ENCODE measurements around the gene CCDC30. TPM values are rescaled to one million over a fixed set of nuclear protein-coding genes. Genes with fewer than 3 reads are reported as not detected.
A peak's percentile ranks its signal among the peaks of the same experiment; 100 is the strongest.

Gene CCDC30
- total and polyA plus RNA-seq, 4 experiments from 2014 or later = 2.5 to 7.1 (median 5.2) TPM

GRCh38 chr1:42646056-42646455 lies 183.0 kb downstream of the CCDC30 start:
- CTCF ChIA-PET (ENCODE audit: partially characterized antibody) = no interaction called here
- Mint-ChIP-seq H3K36me3 (peaks cover 6 to 31% of the 10 kb centered on the region in 2 donors), H3K4me1 (no peaks in the 10 kb centered on the region), H3K4me3 (no peak overlapping the region), H3K9me3 (peaks cover 0 to 17% (median 9%) of the 10 kb centered on the region in 8 donors), H3K27ac (no peak overlapping the region), H3K27me3 (no peaks in the 10 kb centered on the region)
- intact Hi-C loops (cut with micrococcal nuclease) = no loop called here
- Histone ChIP-seq H3K4me1 (ENCODE audit: insufficient read depth, low read length) (no peaks in the 10 kb centered on the region), H3K27me3 (ENCODE audit: insufficient read depth, low read length) (no peaks in the 10 kb centered on the region), H3K36me3 (ENCODE audit: insufficient read depth, low read length) (no peaks in the 10 kb centered on the region), H3K27ac (ENCODE audit: low read depth, low read length) (no peak overlapping the region), H3K9me3 (ENCODE audit: control insufficient read depth in 1 of 2, low read length in 2 of 2) (no peaks in the 10 kb centered on the region), H3K4me3 (ENCODE audit: low read length in 2 of 2) (no peak overlapping the region)
- no peak for DNase-seq
- POLR2A ChIA-PET (ENCODE audit: partially characterized antibody) = no interaction called here

- H3K4me1 ChIP-seq (ENCODE audit: insufficient read depth, low read length) = peaks cover 26% of the 10 kb centered on the region
- Mint-ChIP-seq H3K36me3 (peaks cover 18 to 33% of the 10 kb centered on the region in 2 donors), H3K27ac (peak overlapping the region; percentile 90 to 98 (median 95)), H3K4me3 (peak overlapping the region; percentile 79 to 100 (median 98)), H3K27me3 (no peaks in the 10 kb centered on the region), H3K9me3 (no peaks in the 10 kb centered on the region), H3K4me1 (peaks cover 21 to 47% (median 35%) of the 10 kb centered on the region in 4 donors)
- ChIA-PET POLR2A (ENCODE audit: partially characterized antibody) (interaction anchor here (0.9 to 2.9 kb wide), 5 partner anchors 25 to 336 kb away, joined by 3 to 123 read pairs (median 4); partner anchors contain the start of genes C1orf50, P3H1 and YBX1), CTCF (ENCODE audit: partially characterized antibody) (interaction anchor here (1.1 to 1.9 kb wide), 4 partner anchors 24 to 110 kb away, joined by 5 to 8 read pairs (median 6); partner anchors contain the start of genes C1orf50, P3H1 and YBX1)
- H3K9me3 ChIP-seq (ENCODE audit: control insufficient read depth in 1 of 2, low read length in 2 of 2) = no peaks in the 10 kb centered on the region
- peak overlapping the region; percentile 65 for H3K27ac ChIP-seq (ENCODE audit: low read depth, low read length)
- intact Hi-C loops (cut with micrococcal nuclease) = loop anchor here (10.0 kb wide), 1 partner anchor 322 kb away; the partner anchor contains the start of gene FOXJ3
- H3K36me3 ChIP-seq (ENCODE audit: insufficient read depth, low read length) = peaks cover 7% of the 10 kb centered on the region
- DNase-seq = no peak
- H3K4me3 ChIP-seq (ENCODE audit: low read length in 2 of 2) = peak overlapping the region in 1 of 2 donors; percentile 89
- H3K27me3 ChIP-seq (ENCODE audit: insufficient read depth, low read length) = no peaks in the 10 kb centered on the region
These were observed 194.1 kb downstream of the CCDC30 start for GRCh38 chr1:42657201-42657600.

DNA sequence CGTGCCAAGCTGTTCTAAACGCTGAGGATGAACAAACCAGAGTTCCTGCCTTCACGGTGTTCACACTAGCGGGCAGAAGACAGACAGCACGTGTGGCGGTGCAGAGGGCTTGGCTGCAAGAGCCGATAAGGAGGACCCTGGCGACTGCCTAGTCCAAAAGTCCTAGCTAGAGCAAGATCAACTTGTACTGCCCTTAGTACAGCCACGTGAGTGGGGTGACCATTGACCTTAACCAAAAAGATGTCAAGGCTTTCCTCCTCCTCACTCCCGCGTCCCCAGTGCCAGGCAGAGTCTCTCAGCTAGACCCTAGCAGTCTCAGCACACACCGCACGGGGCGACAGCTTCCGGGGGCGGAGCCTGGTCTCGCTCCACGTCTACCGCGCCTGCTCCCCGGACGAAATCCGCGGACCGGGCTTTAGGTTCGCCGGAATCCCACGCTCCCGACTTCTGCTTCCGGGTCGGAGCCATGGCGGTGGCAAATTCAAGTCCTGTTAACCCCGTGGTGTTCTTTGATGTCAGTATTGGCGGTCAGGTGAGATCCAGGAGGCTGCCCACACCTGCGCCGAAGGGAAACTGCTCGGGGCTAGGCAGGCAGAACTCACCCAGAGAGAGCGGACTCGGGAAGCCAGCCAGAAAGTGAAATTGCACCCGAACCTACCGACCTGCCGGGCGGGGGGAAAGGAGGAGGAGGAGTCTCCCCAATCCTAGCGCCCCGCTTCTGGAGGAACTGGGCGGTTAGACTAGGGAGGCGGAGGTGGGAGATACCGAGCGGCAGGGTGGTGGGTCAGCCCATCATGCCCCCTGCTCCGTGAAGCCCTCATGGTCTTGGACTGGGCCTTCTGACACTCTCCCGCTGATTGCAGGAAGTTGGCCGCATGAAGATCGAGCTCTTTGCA lies 195.1 kb downstream of the CCDC30 start, which contains the start of gene PPIH:
PPIH (plus strand) TSS at position 443 of the 896 bp plus-strand sequence; CDS start at position 467, 24 bp downstream.
- Mint-ChIP-seq H3K27ac (peak within 1 kb of the TSS; percentile 94 to 98 (median 95)), H3K36me3 (peaks cover 18 to 38% of the 10 kb centered on the region in 2 donors), H3K4me3 (peak within 1 kb of the TSS; percentile 94 to 100 (median 98)), H3K4me1 (peaks cover 21 to 47% (median 35%) of the 10 kb centered on the region in 4 donors), H3K9me3 (no peaks in the 10 kb centered on the region), H3K27me3 (no peaks in the 10 kb centered on the region)
- Histone ChIP-seq H3K27me3 (ENCODE audit: insufficient read depth, low read length) (no peaks in the 10 kb centered on the region), H3K4me3 (ENCODE audit: low read length in 2 of 2) (peak within 1 kb of the TSS; percentile 81 to 89), H3K27ac (ENCODE audit: low read depth, low read length) (peak within 1 kb of the TSS; percentile 65), H3K36me3 (ENCODE audit: insufficient read depth, low read length) (peaks cover 7% of the 10 kb centered on the region), H3K9me3 (ENCODE audit: control insufficient read depth in 1 of 2, low read length in 2 of 2) (no peaks in the 10 kb centered on the region), H3K4me1 (ENCODE audit: insufficient read depth, low read length) (peaks cover 26% of the 10 kb centered on the region)
- intact Hi-C loops (cut with micrococcal nuclease) = loop anchor here (1.0 to 10.0 kb wide), 5 partner anchors 24 to 514 kb away; partner anchors contain the start of genes C1orf50, CFAP57, EBNA1BP2 and FOXJ3
- peak; percentile 92 to 96 (median 93) for DNase-seq
- POLR2A ChIA-PET (ENCODE audit: partially characterized antibody) = interaction anchor here (0.9 to 2.9 kb wide), 10 partner anchors 17 to 1973 kb away, joined by 3 to 123 read pairs (median 4); partner anchors contain the start of genes C1orf50, ERMAP, P3H1 and SVBP
- CTCF ChIA-PET (ENCODE audit: partially characterized antibody) = interaction anchor here (0.6 to 1.9 kb wide), 6 partner anchors 23 to 170 kb away, joined by 3 to 8 read pairs (median 5); partner anchors contain the start of genes C1orf50, P3H1 and YBX1

DNA sequence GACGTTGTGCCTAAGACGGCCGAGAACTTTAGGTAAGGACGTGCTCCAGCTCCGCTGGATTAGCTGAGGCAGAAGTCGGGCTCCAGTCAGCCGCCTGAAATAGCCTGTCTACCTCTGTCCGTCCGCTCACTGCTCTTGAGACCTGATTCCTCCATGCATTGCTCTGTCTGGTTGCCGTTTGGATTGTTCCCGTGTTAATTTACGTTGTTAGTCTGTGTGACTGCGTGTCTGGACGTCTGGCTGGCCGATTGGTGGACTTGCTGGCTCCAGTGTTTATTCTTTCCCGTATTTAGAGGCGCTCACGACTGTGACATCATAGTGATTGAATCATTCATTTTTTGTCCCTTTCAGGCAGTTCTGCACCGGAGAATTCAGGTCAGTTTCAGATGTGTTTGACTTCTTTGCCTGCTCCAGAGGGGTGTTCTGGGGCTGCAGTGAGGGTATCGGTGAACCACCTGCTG lies 195.8 kb downstream of the CCDC30 start:
- H3K36me3 Mint-ChIP-seq = peaks cover 22 to 41% of the 10 kb centered on the region in 2 donors
- peak overlapping the region; percentile 65 for H3K27ac ChIP-seq (ENCODE audit: low read depth, low read length)
- no peak for DNase-seq
- intact Hi-C loops (cut with micrococcal nuclease) = loop anchor here (1.0 to 10.0 kb wide), 5 partner anchors 23 to 513 kb away; partner anchors contain the start of genes C1orf50, CFAP57, EBNA1BP2 and FOXJ3
- peaks cover 26% of the 10 kb centered on the region for H3K4me1 ChIP-seq (ENCODE audit: insufficient read depth, low read length)
- no peaks in the 10 kb centered on the region for H3K27me3 Mint-ChIP-seq
- peaks cover 21 to 47% (median 35%) of the 10 kb centered on the region in 4 donors for H3K4me1 Mint-ChIP-seq
- peak overlapping the region; percentile 94 to 98 (median 95) for H3K27ac Mint-ChIP-seq
- peaks cover 7% of the 10 kb centered on the region for H3K36me3 ChIP-seq (ENCODE audit: insufficient read depth, low read length)
- ChIA-PET POLR2A (ENCODE audit: partially characterized antibody) (interaction anchor here (1.5 to 2.9 kb wide), 3 partner anchors 19 to 108 kb away, joined by 7 to 123 read pairs (median 33); partner anchors contain the start of genes C1orf50, P3H1 and YBX1), CTCF (ENCODE audit: partially characterized antibody) (interaction anchor here (0.6 to 1.9 kb wide), 3 partner anchors 24 to 170 kb away, joined by 3 to 7 read pairs (median 3); partner anchors contain the start of gene YBX1)
- H3K9me3 ChIP-seq (ENCODE audit: control insufficient read depth in 1 of 2, low read length in 2 of 2) = no peaks in the 10 kb centered on the region
- peak overlapping the region; percentile 81 to 89 for H3K4me3 ChIP-seq (ENCODE audit: low read length in 2 of 2)
- no peaks in the 10 kb centered on the region for H3K9me3 Mint-ChIP-seq
- H3K4me3 Mint-ChIP-seq = peak overlapping the region; percentile 94 to 100 (median 98)
- no peaks in the 10 kb centered on the region for H3K27me3 ChIP-seq (ENCODE audit: insufficient read depth, low read length)

DNA sequence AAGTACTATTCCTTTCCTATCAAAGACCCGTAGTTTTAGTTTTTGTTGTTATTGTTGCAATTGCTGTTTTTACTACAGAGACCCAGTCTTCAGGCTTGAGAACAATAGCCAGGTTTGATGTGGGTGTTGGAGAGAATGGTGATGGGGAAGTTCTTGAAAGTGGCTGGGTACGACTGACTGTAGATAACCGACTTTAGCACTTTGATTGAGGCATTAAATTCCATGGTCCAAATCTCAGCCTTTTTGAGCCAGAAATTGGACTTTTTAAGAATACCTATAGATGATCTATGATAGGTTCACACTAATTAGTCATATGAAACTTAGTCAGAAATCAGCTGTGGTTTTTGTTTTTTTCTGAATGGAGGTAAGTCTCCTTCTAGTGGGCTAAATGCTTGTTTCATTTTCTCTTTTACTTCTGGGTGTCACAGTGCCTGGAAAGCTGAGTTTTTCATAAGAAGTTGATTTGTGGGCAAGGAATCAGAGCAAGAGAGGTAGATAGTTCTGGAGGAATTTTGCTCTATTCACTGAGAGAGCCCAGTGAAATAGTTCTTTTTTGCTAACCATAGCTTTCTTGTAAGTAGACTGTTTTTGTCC lies 197.9 kb downstream of the CCDC30 start:
- Histone ChIP-seq H3K36me3 (ENCODE audit: insufficient read depth, low read length) (peaks cover 14% of the 10 kb centered on the region), H3K4me3 (ENCODE audit: low read length in 2 of 2) (no peak overlapping the region), H3K9me3 (ENCODE audit: control insufficient read depth in 1 of 2, low read length in 2 of 2) (no peaks in the 10 kb centered on the region), H3K27ac (ENCODE audit: low read depth, low read length) (no peak overlapping the region), H3K27me3 (ENCODE audit: insufficient read depth, low read length) (no peaks in the 10 kb centered on the region), H3K4me1 (ENCODE audit: insufficient read depth, low read length) (peaks cover 26% of the 10 kb centered on the region)
- Mint-ChIP-seq H3K9me3 (no peaks in the 10 kb centered on the region), H3K36me3 (peaks cover 31 to 55% of the 10 kb centered on the region in 2 donors), H3K27ac (peak overlapping the region in 4 of 7 donors; percentile 18 to 65 (median 33)), H3K4me1 (peaks cover 21 to 47% (median 35%) of the 10 kb centered on the region in 4 donors), H3K27me3 (no peaks in the 10 kb centered on the region), H3K4me3 (peak overlapping the region in 5 of 8 donors; percentile 0 to 21 (median 1))
- intact Hi-C loops (cut with micrococcal nuclease) = no loop called here
- ChIA-PET CTCF (ENCODE audit: partially characterized antibody) (no interaction called here), POLR2A (ENCODE audit: partially characterized antibody) (interaction anchor here (0.7 to 1.3 kb wide), 2 partner anchors 21 to 23 kb away, joined by 3 to 4 read pairs; partner anchors contain the start of gene YBX1)
- no peak for DNase-seq

- CTCF ChIA-PET (ENCODE audit: partially characterized antibody) = no interaction called here
- Mint-ChIP-seq H3K4me3 (no peak overlapping the region), H3K4me1 (peaks cover 0 to 3% (median 0%) of the 10 kb centered on the region in 4 donors), H3K9me3 (no peaks in the 10 kb centered on the region), H3K36me3 (peaks cover 61 to 68% of the 10 kb centered on the region in 2 donors), H3K27ac (no peak overlapping the region), H3K27me3 (no peaks in the 10 kb centered on the region)
- H3K36me3 ChIP-seq (ENCODE audit: insufficient read depth, low read length) = peaks cover 41% of the 10 kb centered on the region
- POLR2A ChIA-PET (ENCODE audit: partially characterized antibody) = interaction anchor here (4.4 kb wide), 1 partner anchor 13 kb away, joined by 19 read pairs; the partner anchor contains the start of gene YBX1
- no peaks in the 10 kb centered on the region for H3K9me3 ChIP-seq (ENCODE audit: control insufficient read depth in 1 of 2, low read length in 2 of 2)
- H3K4me3 ChIP-seq (ENCODE audit: low read length in 2 of 2) = no peak overlapping the region
- H3K27ac ChIP-seq (ENCODE audit: low read depth, low read length) = no peak overlapping the region
- H3K4me1 ChIP-seq (ENCODE audit: insufficient read depth, low read length) = no peaks in the 10 kb centered on the region
- intact Hi-C loops (cut with micrococcal nuclease) = no loop called here
- no peak for DNase-seq
- no peaks in the 10 kb centered on the region for H3K27me3 ChIP-seq (ENCODE audit: insufficient read depth, low read length)
These were observed 206.8 kb downstream of the CCDC30 start for GRCh38 chr1:42669936-42670335.

Measured in CD4-positive, alpha-beta memory T cell (primary cell).